GM23338 (cell line): ENCODE data around the gene PHTF2. TPM values are rescaled to one million over a fixed set of nuclear protein-coding genes. Genes with fewer than 3 reads are reported as not detected.

Source experiments
- ATAC-seq: fragments of 200-7000 bp; cut with Tn5 transposase; 3 replicates; pipeline ENCODE4 v1.9.1; 2020
- DNase-seq: peaks from one replicate; pipeline ENCODE4 v3.0.0-alpha.2; 2015; ENCODE audit warnings: low spot score
- H2AFZ ChIP-seq: fragments of 200-600 bp; sonication (generic); 2 replicates; pipeline ENCODE4 v1.8.0; 2016; ENCODE audit warnings: antibody characterized with exemption, mild to moderate bottlenecking, moderate library complexity
- H3F3A ChIP-seq: fragments of 200-600 bp; sonication (generic); replicated peaks from 2 replicates; pipeline ENCODE4 v1.8.0; 2017; ENCODE audit warnings: antibody characterized with exemption, mixed run types, low read depth
- H3K27ac ChIP-seq: fragments of 200-600 bp; sonication (generic); 2 replicates; pipeline ENCODE4 v1.6.1; 2016; ENCODE audit warnings: low read depth
- H3K27me3 ChIP-seq: fragments of 200-600 bp; sonication (generic); 2 replicates; pipeline ENCODE4 v1.8.0; 2016; ENCODE audit warnings: mild to moderate bottlenecking, mixed run types, moderate library complexity; ENCODE audit not compliant: insufficient read depth
- H3K36me3 ChIP-seq: fragments of 200-600 bp; sonication (generic); 2 replicates; pipeline ENCODE4 v1.8.0; 2016; ENCODE audit warnings: mild to moderate bottlenecking; ENCODE audit not compliant: insufficient read depth
- H3K4me1 ChIP-seq: fragments of 200-600 bp; sonication (generic); 2 replicates; pipeline ENCODE4 v1.8.0; 2016; ENCODE audit warnings: mild to moderate bottlenecking, moderate library complexity; ENCODE audit not compliant: insufficient read depth
- H3K4me2 ChIP-seq: fragments of 200-600 bp; sonication (generic); 2 replicates; pipeline ENCODE4 v1.7.1; 2017; ENCODE audit warnings: mixed run types
- H3K4me3 ChIP-seq: fragments of 200-600 bp; sonication (generic); 2 replicates; pipeline ENCODE4 v1.6.1; 2016; ENCODE audit warnings: mixed run types
- H3K79me2 ChIP-seq: fragments of 200-600 bp; sonication (generic); replicated peaks from 2 replicates; pipeline ENCODE4 v1.8.0; 2017; ENCODE audit warnings: mild to moderate bottlenecking; ENCODE audit not compliant: insufficient read depth
- H3K9me2 ChIP-seq: fragments of 200-600 bp; sonication (generic); 2 replicates; pipeline ENCODE4 v1.8.0; 2017; ENCODE audit not compliant: insufficient read depth
- H4K20me1 ChIP-seq: fragments of 200-600 bp; sonication (generic); replicated peaks from 2 replicates; pipeline ENCODE4 v1.8.0; 2017; ENCODE audit warnings: mild to moderate bottlenecking; ENCODE audit not compliant: insufficient read depth
- H3K27ac Mint-ChIP-seq: 2 replicates; pipeline ENCODE4 v1.8.0; 2020; ENCODE audit warnings: inconsistent platforms, mild to moderate bottlenecking, moderate library complexity, mixed read lengths
- H3K27me3 Mint-ChIP-seq: 3 replicates; pipeline ENCODE4 v1.8.0; 2022; ENCODE audit warnings: low read depth, mild to moderate bottlenecking, moderate library complexity, mixed read lengths, inconsistent platforms; ENCODE audit not compliant: insufficient read depth, poor library complexity
- H3K36me3 Mint-ChIP-seq: 3 replicates; pipeline ENCODE4 v1.8.0; 2021; ENCODE audit warnings: low read depth, mild to moderate bottlenecking, inconsistent platforms, moderate library complexity, mixed read lengths
- H3K4me1 Mint-ChIP-seq: 3 replicates; pipeline ENCODE4 v1.8.0; 2020; ENCODE audit warnings: mild to moderate bottlenecking, inconsistent platforms, mixed read lengths
- H3K4me3 Mint-ChIP-seq: 3 replicates; pipeline ENCODE4 v1.8.0; 2021; ENCODE audit warnings: moderate library complexity, mild to moderate bottlenecking, inconsistent platforms, mixed read lengths
- H3K9me3 Mint-ChIP-seq: 3 replicates; pipeline ENCODE4 v1.8.0; 2020; ENCODE audit warnings: moderate library complexity, mild to moderate bottlenecking, inconsistent platforms, mixed read lengths
- CREB1 ChIP-seq: fragments of 250-450 bp; sonication (Bioruptor Pico); IDR thresholded peaks from 2 replicates; pipeline ENCODE4 v1.5.0; 2020; ENCODE audit warnings: low read depth, mild to moderate bottlenecking, moderate library complexity
- ETS1 ChIP-seq: IDR thresholded peaks from 2 replicates; pipeline ENCODE4 v1.6.1; 2016; ENCODE audit warnings: antibody characterized with exemption
- EZH2 ChIP-seq: fragments of 200-600 bp; sonication (generic); IDR thresholded peaks from one replicate; pipeline ENCODE4 v1.8.0; 2017; ENCODE audit warnings: antibody characterized with exemption, mild to moderate bottlenecking, low read depth; ENCODE audit not compliant: unreplicated experiment
- EZH2phosphoT487 ChIP-seq: fragments of 200-600 bp; sonication (generic); IDR thresholded peaks from one replicate; pipeline ENCODE4 v1.8.1; 2018; ENCODE audit warnings: antibody characterized with exemption; ENCODE audit not compliant: unreplicated experiment
- JUNB ChIP-seq: IDR thresholded peaks from one replicate; pipeline ENCODE4 v1.6.1; 2016; ENCODE audit warnings: antibody characterized with exemption; ENCODE audit not compliant: unreplicated experiment
- POLR2AphosphoS5 ChIP-seq: IDR thresholded peaks from 2 replicates; pipeline ENCODE4 v1.6.1; 2016; ENCODE audit warnings: antibody characterized with exemption, low read depth
- ZNF114 ChIP-seq: fragments of 250-450 bp; sonication (Bioruptor Pico); IDR thresholded peaks from 2 replicates; pipeline ENCODE4 v1.5.0; 2020; ENCODE audit warnings: mild to moderate bottlenecking, moderate library complexity
- ZNF462 ChIP-seq: fragments of 250-450 bp; sonication (Bioruptor Pico); IDR thresholded peaks from 2 replicates; pipeline ENCODE4 v1.5.0; 2020; ENCODE audit warnings: mild to moderate bottlenecking, moderate library complexity
- polyA plus RNA-seq: library from polyadenylated mRNA; unstranded; fragments of >200 nt; fragmentation: Nextera tagmentation; extraction: Ambion mirVana; gene quantifications from 2 replicates; pipeline ENCODE4 v1.2.1, GENCODE V29; 2016
- total RNA-seq: library from RNA; depleted of rRNA; stranded (reverse); fragments of >200 nt; shearing (Covaris generic); gene quantifications from 2 replicates; pipeline ENCODE4 v1.2.3, GENCODE V29; 2014
- TF ChIP-seq, protein P1 (sequence below): IDR thresholded peaks from one replicate; pipeline ENCODE4 v1.6.1; 2018; ENCODE audit warnings: antibody characterized with exemption; ENCODE audit not compliant: unreplicated experiment

The PHTF2 gene
- total and polyA plus RNA-seq, 2 experiments from 2014 or later: 14.6 to 24.1 TPM

- TF ChIP-seq ZNF462 (CRISPR knock-in tag) (no peak), JUNB (no peak), POLR2AphosphoS5 (no peak), EZH2phosphoT487 (no peak)
- TF ChIP-seq, protein P1, sequence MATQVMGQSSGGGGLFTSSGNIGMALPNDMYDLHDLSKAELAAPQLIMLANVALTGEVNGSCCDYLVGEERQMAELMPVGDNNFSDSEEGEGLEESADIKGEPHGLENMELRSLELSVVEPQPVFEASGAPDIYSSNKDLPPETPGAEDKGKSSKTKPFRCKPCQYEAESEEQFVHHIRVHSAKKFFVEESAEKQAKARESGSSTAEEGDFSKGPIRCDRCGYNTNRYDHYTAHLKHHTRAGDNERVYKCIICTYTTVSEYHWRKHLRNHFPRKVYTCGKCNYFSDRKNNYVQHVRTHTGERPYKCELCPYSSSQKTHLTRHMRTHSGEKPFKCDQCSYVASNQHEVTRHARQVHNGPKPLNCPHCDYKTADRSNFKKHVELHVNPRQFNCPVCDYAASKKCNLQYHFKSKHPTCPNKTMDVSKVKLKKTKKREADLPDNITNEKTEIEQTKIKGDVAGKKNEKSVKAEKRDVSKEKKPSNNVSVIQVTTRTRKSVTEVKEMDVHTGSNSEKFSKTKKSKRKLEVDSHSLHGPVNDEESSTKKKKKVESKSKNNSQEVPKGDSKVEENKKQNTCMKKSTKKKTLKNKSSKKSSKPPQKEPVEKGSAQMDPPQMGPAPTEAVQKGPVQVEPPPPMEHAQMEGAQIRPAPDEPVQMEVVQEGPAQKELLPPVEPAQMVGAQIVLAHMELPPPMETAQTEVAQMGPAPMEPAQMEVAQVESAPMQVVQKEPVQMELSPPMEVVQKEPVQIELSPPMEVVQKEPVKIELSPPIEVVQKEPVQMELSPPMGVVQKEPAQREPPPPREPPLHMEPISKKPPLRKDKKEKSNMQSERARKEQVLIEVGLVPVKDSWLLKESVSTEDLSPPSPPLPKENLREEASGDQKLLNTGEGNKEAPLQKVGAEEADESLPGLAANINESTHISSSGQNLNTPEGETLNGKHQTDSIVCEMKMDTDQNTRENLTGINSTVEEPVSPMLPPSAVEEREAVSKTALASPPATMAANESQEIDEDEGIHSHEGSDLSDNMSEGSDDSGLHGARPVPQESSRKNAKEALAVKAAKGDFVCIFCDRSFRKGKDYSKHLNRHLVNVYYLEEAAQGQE: no peak
Measured at GRCh38 chr7:77778535-77778934, 20.0 kb upstream of the PHTF2 start (continued).

DNA sequence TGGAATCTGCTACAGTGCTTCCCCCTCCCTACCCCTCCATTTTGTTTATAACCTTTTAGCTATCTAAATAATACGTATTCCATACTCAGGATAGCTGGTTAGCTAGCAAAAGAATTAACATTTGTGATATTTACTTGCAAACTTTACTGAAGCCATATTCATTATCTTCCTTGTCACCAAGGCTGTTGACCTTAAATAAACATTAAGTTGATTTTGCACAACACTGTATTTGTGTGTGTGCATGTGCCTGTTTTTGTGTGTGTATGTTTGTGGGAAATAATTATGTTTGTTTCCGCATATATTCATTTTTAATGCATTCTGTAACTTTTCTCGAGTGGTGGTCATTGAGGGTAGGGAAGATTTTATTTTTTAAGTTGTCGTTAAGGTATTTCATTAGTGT is 16.2 kb upstream of the PHTF2 start:
- Mint-ChIP-seq H3K4me3 (no peak overlapping the region), H3K27ac (no peak overlapping the region), H3K27me3 (peaks cover 4% of the 10 kb centered on the region), H3K36me3 (peaks cover 47% of the 10 kb centered on the region), H3K4me1 (no peaks in the 10 kb centered on the region), H3K9me3 (peaks cover 22% of the 10 kb centered on the region)
- no peak overlapping the region for H2AFZ ChIP-seq
- H3K79me2 ChIP-seq: no peaks in the 10 kb centered on the region
- H4K20me1 ChIP-seq: no peaks in the 10 kb centered on the region
- H3K4me1 ChIP-seq: no peaks in the 10 kb centered on the region
- no peaks in the 10 kb centered on the region for H3K27me3 ChIP-seq
- H3K4me3 ChIP-seq: no peak overlapping the region
- no peaks in the 10 kb centered on the region for H3F3A ChIP-seq
- H3K9me2 ChIP-seq: no peaks in the 10 kb centered on the region
- no peaks in the 10 kb centered on the region for H3K36me3 ChIP-seq
- no peak overlapping the region for H3K4me2 ChIP-seq
- DNase-seq (no peak), ATAC-seq (no peak)
- no peak overlapping the region for H3K27ac ChIP-seq
- TF ChIP-seq CREB1 (no peak), JUNB (no peak), ETS1 (no peak), ZNF114 (CRISPR knock-in tag) (no peak), POLR2AphosphoS5 (no peak), EZH2 (no peak)
- TF ChIP-seq, protein P1: no peak
